Measurements from ENCODE around the gene FGD2. TPM values are rescaled to one million over a fixed set of nuclear protein-coding genes. Genes with fewer than 3 reads are reported as not detected.
"Not testable (repeated sequence)": the region's sequence is repeated elsewhere in the genome, so short reads cannot be mapped to it uniquely, and the experiment has no call there.

The FGD2 gene
- total and polyA plus RNA-seq, 9 donors: 2.6 to 4.6 (median 3.7) TPM

DNA sequence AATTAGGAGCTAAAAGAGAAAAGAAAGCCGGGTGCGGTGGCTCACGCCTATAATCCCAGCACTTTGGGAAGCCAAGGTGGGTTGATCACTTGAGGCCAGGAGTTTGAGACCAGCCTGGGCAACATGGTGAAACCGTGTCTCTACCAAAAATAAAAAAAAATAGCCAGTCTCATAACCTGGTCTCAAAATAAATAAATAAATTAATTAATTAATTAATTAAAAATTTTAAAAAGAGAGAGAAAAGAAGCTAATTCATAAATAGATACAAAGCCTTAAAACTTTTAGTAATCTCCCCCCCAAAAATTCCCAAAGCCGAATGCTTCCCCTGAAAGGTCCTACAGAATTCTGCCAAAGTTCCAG, 53.5 kb downstream of the FGD2 start:
- DNase-seq; H3K4me3 ChIP-seq (ENCODE audit: low read length); H3K9me3 ChIP-seq (replicated peaks; ENCODE audit: control insufficient read depth, low read depth, low read length); H3K36me3 ChIP-seq (ENCODE audit: control insufficient read depth, insufficient read depth, low read length); H3K27me3 ChIP-seq (ENCODE audit: control insufficient read depth, insufficient read depth, low read length); H3K27ac ChIP-seq (ENCODE audit: low read length): not testable (repeated sequence)
- WGBS (ENCODE audit: insufficient coverage): no CpG with 5 or more reads among the region's 5 CpGs
- H3K4me1 ChIP-seq (ENCODE audit: control insufficient read depth, insufficient read depth, low read length): peaks cover 31% of the 10 kb centered on the region

DNA sequence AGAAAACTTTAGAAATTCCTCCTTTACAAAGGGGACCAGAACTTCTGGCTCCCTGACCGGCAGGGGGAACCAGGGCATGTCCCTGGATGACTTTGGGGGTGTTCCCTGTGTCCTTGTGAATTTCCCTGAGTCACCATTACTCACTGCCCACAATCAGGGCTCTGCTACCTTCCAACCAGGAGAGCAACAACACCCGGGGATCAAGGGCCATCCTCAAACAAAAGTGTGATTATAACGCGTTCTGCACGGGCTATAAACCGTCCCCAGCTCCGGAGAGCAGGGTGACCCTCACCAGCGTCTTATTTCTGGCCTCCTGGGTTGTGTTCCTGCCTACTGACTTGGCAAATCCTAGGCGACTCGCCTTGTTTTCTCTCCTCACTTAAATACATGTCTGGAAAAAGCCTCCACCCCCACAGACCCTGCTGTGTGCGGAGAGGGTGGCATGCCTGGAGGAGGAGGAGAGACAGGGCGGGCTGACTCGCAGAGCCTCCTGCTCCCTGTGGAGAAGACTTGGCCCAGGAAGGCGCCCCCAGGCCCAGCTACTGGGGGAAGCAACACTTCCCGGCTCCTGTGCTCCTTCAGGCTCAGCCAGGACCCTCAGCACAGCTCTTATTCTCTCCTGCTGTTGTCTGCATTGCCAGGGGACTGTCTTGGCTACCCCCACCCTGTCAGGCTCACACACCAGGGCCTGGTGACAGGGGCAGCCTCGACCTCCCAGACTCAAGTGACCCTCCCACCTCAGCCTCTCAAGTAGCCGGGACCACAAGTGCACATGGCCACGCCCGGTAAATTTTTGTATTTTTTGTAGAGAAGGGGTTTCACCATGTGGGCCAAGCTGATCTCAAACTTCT, 54.1 kb downstream of the FGD2 start:
- Histone ChIP-seq H3K4me3 (ENCODE audit: low read length) (no peak overlapping the region), H3K27me3 (ENCODE audit: control insufficient read depth, insufficient read depth, low read length) (peaks cover 2% of the 10 kb centered on the region), H3K4me1 (ENCODE audit: control insufficient read depth, insufficient read depth, low read length) (peaks cover 31% of the 10 kb centered on the region), H3K27ac (ENCODE audit: low read length) (peak overlapping the region; percentile 55), H3K9me3 (replicated peaks; ENCODE audit: control insufficient read depth, low read depth, low read length) (no peaks in the 10 kb centered on the region), H3K36me3 (ENCODE audit: control insufficient read depth, insufficient read depth, low read length) (no peaks in the 10 kb centered on the region)
- DNase-seq: peak; percentile 75
- WGBS (ENCODE audit: insufficient coverage): 11% methylated on average over 12 of the region's 19 CpGs

DNA sequence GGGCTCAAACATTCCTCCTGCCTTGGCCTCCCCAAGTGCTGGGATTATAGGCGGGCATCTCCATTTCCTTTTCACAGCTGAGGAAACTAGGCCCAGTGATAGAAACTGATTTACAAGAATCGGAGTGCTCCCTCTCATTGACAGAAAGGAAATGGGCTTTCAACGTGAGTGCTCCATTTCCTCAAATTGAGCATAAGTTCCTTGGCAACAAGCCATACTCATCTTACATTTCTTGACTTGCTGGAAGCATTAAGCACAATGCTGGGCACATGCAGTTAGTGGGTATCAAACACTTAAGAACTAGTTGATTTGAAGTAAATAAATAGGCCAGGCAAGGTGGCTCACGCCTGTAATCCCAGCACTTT, 54.7 kb downstream of the FGD2 start:
- peaks cover 2% of the 10 kb centered on the region for H3K27me3 ChIP-seq (ENCODE audit: control insufficient read depth, insufficient read depth, low read length)
- no peaks in the 10 kb centered on the region for H3K36me3 ChIP-seq (ENCODE audit: control insufficient read depth, insufficient read depth, low read length)
- no peaks in the 10 kb centered on the region for H3K9me3 ChIP-seq (replicated peaks; ENCODE audit: control insufficient read depth, low read depth, low read length)
- H3K4me1 ChIP-seq (ENCODE audit: control insufficient read depth, insufficient read depth, low read length): peaks cover 30% of the 10 kb centered on the region
- H3K4me3 ChIP-seq (ENCODE audit: low read length): no peak overlapping the region
- no peak for DNase-seq
- 100% methylated on average over 1 of the region's 4 CpGs for WGBS (ENCODE audit: insufficient coverage)
- H3K27ac ChIP-seq (ENCODE audit: low read length): no peak overlapping the region

DNA sequence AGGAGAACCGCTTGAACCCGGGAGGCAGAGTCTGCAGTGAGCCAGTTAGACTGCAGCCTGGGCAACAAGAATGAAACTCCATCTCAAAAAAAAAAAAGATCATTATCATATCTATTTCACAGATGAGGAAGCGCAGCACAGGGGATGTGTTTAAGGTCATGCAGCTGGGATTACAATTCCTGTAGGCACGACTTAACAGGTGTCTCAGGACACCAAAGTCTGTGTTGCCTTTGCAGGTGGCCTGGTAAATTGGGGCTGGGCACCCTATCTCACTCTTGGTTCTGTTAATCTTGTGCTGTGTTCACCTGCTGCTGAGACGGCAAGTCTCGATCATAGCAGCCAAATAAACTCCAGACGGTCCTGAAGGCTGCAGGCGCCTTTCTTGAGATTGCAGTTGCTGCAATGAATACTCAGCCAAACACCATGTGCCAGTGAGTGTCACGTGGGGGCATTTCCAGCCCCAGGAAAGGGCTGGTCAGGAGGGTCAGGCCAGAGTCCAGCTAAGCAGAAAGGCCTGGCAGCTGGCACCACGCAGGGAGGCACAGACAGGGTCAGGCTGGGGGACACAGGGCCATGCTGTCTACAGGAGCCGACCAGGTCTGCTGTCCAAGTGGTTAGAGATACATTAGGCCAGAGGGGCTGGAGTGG, 55.8 kb downstream of the FGD2 start:
- H3K27ac ChIP-seq (ENCODE audit: low read length): peak overlapping the region; percentile 51
- 62% methylated on average over 7 of the region's 11 CpGs for WGBS (ENCODE audit: insufficient coverage)
- no peaks in the 10 kb centered on the region for H3K36me3 ChIP-seq (ENCODE audit: control insufficient read depth, insufficient read depth, low read length)
- H3K9me3 ChIP-seq (replicated peaks; ENCODE audit: control insufficient read depth, low read depth, low read length): no peaks in the 10 kb centered on the region
- DNase-seq: peak; percentile 69
- peaks cover 2% of the 10 kb centered on the region for H3K27me3 ChIP-seq (ENCODE audit: control insufficient read depth, insufficient read depth, low read length)
- peaks cover 24% of the 10 kb centered on the region for H3K4me1 ChIP-seq (ENCODE audit: control insufficient read depth, insufficient read depth, low read length)
- H3K4me3 ChIP-seq (ENCODE audit: low read length): no peak overlapping the region

DNA sequence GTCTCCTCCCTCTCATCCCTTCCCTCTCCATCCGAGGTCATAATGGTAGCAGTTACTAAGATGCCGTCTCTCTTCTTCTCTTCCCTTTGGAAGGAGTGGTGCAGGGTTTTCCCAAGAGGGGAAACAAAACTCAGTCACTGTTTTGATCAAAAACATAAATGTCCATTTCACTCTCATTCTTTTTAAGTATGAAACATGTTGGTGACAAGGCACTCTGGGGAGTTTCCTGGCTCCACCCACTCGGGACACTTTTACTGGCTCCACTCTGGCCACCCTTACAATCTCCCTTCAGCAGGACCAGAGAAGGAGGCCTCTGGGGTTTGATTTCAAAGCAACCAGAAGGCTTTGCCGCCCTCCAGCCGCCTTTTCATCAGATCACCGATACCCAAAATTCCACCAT, 57.0 kb downstream of the FGD2 start:
- peaks cover 24% of the 10 kb centered on the region for H3K4me1 ChIP-seq (ENCODE audit: control insufficient read depth, insufficient read depth, low read length)
- no CpG with 5 or more reads among the region's 6 CpGs for WGBS (ENCODE audit: insufficient coverage)
- H3K36me3 ChIP-seq (ENCODE audit: control insufficient read depth, insufficient read depth, low read length): no peaks in the 10 kb centered on the region
- H3K27ac ChIP-seq (ENCODE audit: low read length): no peak overlapping the region
- no peaks in the 10 kb centered on the region for H3K9me3 ChIP-seq (replicated peaks; ENCODE audit: control insufficient read depth, low read depth, low read length)
- DNase-seq: no peak
- H3K4me3 ChIP-seq (ENCODE audit: low read length): no peak overlapping the region
- H3K27me3 ChIP-seq (ENCODE audit: control insufficient read depth, insufficient read depth, low read length): peaks cover 2% of the 10 kb centered on the region

DNA sequence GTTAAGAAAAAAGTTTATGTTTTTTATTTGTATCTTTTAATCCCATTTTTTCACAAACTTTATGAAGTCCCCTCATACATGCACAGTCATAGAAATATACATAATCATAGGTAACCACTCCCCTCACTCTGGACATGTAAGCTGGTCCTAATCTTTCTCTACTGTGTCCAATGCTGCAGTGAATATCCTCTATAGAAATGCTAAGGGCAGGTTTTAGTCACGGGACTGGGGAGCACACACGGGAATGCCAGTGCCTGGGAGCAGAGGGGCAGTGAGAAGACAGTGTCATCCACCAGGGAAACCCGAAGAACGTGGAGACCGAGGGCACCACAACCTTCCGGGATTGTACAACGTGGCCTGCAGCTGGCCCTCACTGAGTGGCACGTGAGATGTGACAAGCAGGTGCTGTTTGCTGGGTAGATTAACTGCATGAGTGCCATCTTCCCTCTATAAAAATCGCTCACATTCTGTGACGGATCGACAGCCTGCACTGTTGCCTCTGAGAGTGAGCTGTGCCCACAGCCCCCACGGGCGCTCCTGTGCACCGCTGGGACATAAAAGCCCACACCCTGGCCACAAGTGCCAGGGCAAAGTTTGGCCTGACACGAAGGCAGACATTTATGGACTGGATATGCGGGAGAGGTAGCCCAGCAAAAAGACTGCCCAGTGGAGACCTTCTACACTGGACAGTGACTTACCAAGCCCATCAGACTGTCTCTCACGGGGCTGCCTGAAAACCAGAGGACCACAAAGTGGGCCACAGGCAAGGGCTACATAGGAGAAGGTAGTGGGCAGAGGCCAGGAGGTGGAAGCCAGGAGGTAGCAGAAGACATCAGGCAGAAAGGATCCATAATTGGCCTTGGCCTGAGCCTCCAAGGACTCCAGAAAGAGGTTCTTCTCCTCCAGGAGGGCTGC, 63.2 kb downstream of the FGD2 start:
- WGBS (ENCODE audit: insufficient coverage): 73% methylated on average over 11 of the region's 17 CpGs
- H3K9me3 ChIP-seq (replicated peaks; ENCODE audit: control insufficient read depth, low read depth, low read length): no peaks in the 10 kb centered on the region
- no peaks in the 10 kb centered on the region for H3K36me3 ChIP-seq (ENCODE audit: control insufficient read depth, insufficient read depth, low read length)
- peak; percentile 56 for DNase-seq
- peaks cover 11% of the 10 kb centered on the region for H3K4me1 ChIP-seq (ENCODE audit: control insufficient read depth, insufficient read depth, low read length)
- peak overlapping the region; percentile 56 for H3K27ac ChIP-seq (ENCODE audit: low read length)
- no peaks in the 10 kb centered on the region for H3K27me3 ChIP-seq (ENCODE audit: control insufficient read depth, insufficient read depth, low read length)
- no peak overlapping the region for H3K4me3 ChIP-seq (ENCODE audit: low read length)

DNA sequence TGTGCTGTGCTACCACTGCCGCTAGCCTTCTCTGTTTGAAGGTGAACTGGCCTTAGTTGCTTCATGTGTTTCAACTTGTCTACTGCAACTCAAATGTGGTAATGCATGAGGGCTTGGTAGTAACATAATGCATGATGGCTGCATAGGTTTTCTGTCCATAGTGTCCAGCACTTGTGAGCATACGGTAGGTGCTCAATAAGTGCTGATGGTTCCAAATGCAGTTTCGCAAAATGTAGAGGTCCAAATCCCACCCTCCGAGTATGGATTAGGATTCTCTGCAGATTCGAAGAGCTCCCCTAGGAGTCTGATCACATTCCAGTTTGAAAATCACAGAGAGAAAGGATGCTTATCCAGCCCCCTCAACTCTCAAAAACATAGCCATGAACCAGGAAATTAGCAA, 64.2 kb downstream of the FGD2 start:
- no peak overlapping the region for H3K4me3 ChIP-seq (ENCODE audit: low read length)
- WGBS (ENCODE audit: insufficient coverage): 83% methylated on average over 4 of the region's 5 CpGs
- no peaks in the 10 kb centered on the region for H3K36me3 ChIP-seq (ENCODE audit: control insufficient read depth, insufficient read depth, low read length)
- H3K9me3 ChIP-seq (replicated peaks; ENCODE audit: control insufficient read depth, low read depth, low read length): no peaks in the 10 kb centered on the region
- no peak overlapping the region for H3K27ac ChIP-seq (ENCODE audit: low read length)
- no peak for DNase-seq
- no peaks in the 10 kb centered on the region for H3K27me3 ChIP-seq (ENCODE audit: control insufficient read depth, insufficient read depth, low read length)
- H3K4me1 ChIP-seq (ENCODE audit: control insufficient read depth, insufficient read depth, low read length): peaks cover 21% of the 10 kb centered on the region

DNA sequence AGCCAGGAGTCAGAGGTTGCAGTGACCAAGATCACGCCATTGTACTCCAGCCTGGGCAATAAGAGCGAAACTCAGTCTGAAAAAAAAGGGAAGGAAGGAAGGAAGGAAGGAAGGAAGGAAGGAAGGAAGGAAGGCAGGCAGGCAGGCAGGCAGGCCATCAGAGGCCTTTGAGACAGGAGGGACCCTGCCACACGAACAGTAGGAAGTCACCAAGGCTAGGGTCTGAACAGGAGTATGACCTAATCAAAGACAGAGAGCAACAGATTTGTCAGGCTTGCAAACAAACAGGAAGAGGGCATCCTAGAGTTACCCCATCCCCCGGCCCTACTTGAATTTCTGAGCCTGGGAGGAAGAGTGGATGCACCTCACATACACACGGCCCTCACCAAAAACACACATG, 67.1 kb downstream of the FGD2 start:
- Histone ChIP-seq H3K9me3 (replicated peaks; ENCODE audit: control insufficient read depth, low read depth, low read length) (no peaks in the 10 kb centered on the region), H3K4me1 (ENCODE audit: control insufficient read depth, insufficient read depth, low read length) (peaks cover 27% of the 10 kb centered on the region), H3K36me3 (ENCODE audit: control insufficient read depth, insufficient read depth, low read length) (no peaks in the 10 kb centered on the region), H3K27me3 (ENCODE audit: control insufficient read depth, insufficient read depth, low read length) (peaks cover 8% of the 10 kb centered on the region), H3K4me3 (ENCODE audit: low read length) (no peak overlapping the region), H3K27ac (ENCODE audit: low read length) (no peak overlapping the region)
- WGBS (ENCODE audit: insufficient coverage): 85% methylated on average over 2 of the region's 5 CpGs
- no peak for DNase-seq

DNA sequence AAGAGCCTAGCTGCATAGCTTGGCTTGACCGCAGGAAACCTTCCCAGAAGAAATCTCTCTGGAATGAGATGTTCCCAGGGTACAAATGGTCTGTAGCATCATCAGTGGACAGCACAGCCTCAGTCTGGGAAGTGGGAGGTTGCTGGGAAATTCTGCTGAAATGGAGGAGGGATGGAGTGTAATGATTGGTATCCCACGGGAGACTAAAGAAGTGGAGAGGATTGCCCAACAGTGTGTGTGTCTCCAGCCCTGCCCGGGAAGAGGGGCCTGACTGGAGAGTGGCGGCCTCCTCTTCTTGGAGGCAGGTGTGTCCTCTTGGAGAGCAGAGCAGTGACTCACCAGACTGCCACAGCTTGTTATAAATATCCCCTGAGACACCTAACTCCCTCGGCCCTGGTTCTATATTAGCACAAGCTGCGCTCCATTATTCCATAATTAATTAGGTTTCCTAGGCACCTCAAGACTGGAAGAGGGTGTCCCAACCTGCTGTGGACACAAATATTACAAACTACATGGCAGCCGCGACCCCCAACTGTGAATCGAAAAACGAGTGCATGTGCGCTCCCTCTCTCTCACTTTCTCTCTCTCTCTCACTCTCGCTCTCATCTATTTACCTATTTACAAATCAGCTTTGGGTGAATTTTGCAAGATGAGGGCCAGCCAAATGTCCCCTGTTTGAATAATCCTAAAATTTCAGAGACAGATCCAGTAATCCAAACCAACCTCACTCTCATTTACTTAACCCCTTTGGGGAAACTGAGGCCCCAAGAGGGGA, 68.8 kb downstream of the FGD2 start:
- Histone ChIP-seq H3K4me3 (ENCODE audit: low read length) (no peak overlapping the region), H3K27ac (ENCODE audit: low read length) (peak overlapping the region; percentile 71), H3K4me1 (ENCODE audit: control insufficient read depth, insufficient read depth, low read length) (peaks cover 26% of the 10 kb centered on the region), H3K9me3 (replicated peaks; ENCODE audit: control insufficient read depth, low read depth, low read length) (no peaks in the 10 kb centered on the region), H3K36me3 (ENCODE audit: control insufficient read depth, insufficient read depth, low read length) (no peaks in the 10 kb centered on the region), H3K27me3 (ENCODE audit: control insufficient read depth, insufficient read depth, low read length) (peaks cover 8% of the 10 kb centered on the region)
- DNase-seq: peak; percentile 44
- WGBS (ENCODE audit: insufficient coverage): 61% methylated on average over 8 of the region's 12 CpGs

Data from muscle of leg (tissue), 11 donors.